Adipocyte (in vitro differentiated cells): ENCODE measurements around the gene NAT9.

ENCODE experiments used
- DNase-seq: peaks from one replicate; pipeline ENCODE4 v3.0.0-alpha.2; 2015; ENCODE audit warnings: low read depth
- H3K27me3 ChIP-seq: replicated peaks from 2 replicates; pipeline ENCODE4 v1.7.0; 2013; ENCODE audit warnings: mild to moderate bottlenecking, low read length, moderate library complexity; ENCODE audit not compliant: control insufficient read depth, insufficient read depth
- H3K36me3 ChIP-seq: 2 replicates; pipeline ENCODE4 v1.7.0; 2013; ENCODE audit warnings: low read length, mild to moderate bottlenecking, moderate library complexity; ENCODE audit not compliant: control insufficient read depth, insufficient read depth, severe bottlenecking
- H3K4me1 ChIP-seq: 2 replicates; pipeline ENCODE4 v1.7.0; 2013; ENCODE audit warnings: mild to moderate bottlenecking, low read length, moderate library complexity; ENCODE audit not compliant: control insufficient read depth, insufficient read depth
- H3K4me3 ChIP-seq: 2 replicates; pipeline ENCODE4 v1.7.0; 2013; ENCODE audit warnings: mild to moderate bottlenecking, low read length, moderate library complexity
- H3K9ac ChIP-seq: 2 replicates; pipeline ENCODE4 v1.7.0; 2013; ENCODE audit warnings: mild to moderate bottlenecking, low read length, moderate library complexity
- H3K9me3 ChIP-seq: 2 replicates; pipeline ENCODE4 v1.7.0; 2013; ENCODE audit warnings: mild to moderate bottlenecking, low read length, moderate library complexity; ENCODE audit not compliant: control insufficient read depth

NAT9 gene

GRCh38 chr17:74815067-74815466 lies 38.9 kb upstream of the NAT9 start:
- Histone ChIP-seq H3K36me3 (peaks cover 12% of the 10 kb centered on the region), H3K4me3 (no peak overlapping the region), H3K9me3 (no peaks in the 10 kb centered on the region), H3K27me3 (no peaks in the 10 kb centered on the region), H3K9ac (no peak overlapping the region), H3K4me1 (peaks cover 14% of the 10 kb centered on the region)
- DNase-seq: no peak

GRCh38 chr17:74814453-74814852 lies 38.3 kb upstream of the NAT9 start:
- Histone ChIP-seq H3K36me3 (peaks cover 6% of the 10 kb centered on the region), H3K9ac (no peak overlapping the region), H3K4me3 (no peak overlapping the region), H3K9me3 (no peaks in the 10 kb centered on the region), H3K4me1 (peaks cover 14% of the 10 kb centered on the region), H3K27me3 (no peaks in the 10 kb centered on the region)
- no peak for DNase-seq

- H3K9ac ChIP-seq: no peak overlapping the region
- H3K27me3 ChIP-seq: no peaks in the 10 kb centered on the region
- peaks cover 15% of the 10 kb centered on the region for H3K36me3 ChIP-seq
- peaks cover 14% of the 10 kb centered on the region for H3K4me1 ChIP-seq
- H3K4me3 ChIP-seq: no peak overlapping the region
- DNase-seq: no peak
- no peaks in the 10 kb centered on the region for H3K9me3 ChIP-seq
Observed at GRCh38 chr17:74812109-74813009, 36.2 kb upstream of the NAT9 start.

- Histone ChIP-seq H3K9ac (no peak overlapping the region), H3K27me3 (no peaks in the 10 kb centered on the region), H3K4me1 (peaks cover 14% of the 10 kb centered on the region), H3K36me3 (peaks cover 17% of the 10 kb centered on the region), H3K9me3 (no peaks in the 10 kb centered on the region), H3K4me3 (no peak overlapping the region)
- DNase-seq: no peak
Observed at GRCh38 chr17:74810699-74811485, 34.7 kb upstream of the NAT9 start.

GRCh38 chr17:74808714-74809430 lies 32.7 kb upstream of the NAT9 start:
- Histone ChIP-seq H3K36me3 (peaks cover 27% of the 10 kb centered on the region), H3K9ac (no peak overlapping the region), H3K9me3 (no peaks in the 10 kb centered on the region), H3K27me3 (no peaks in the 10 kb centered on the region), H3K4me1 (peaks cover 14% of the 10 kb centered on the region), H3K4me3 (no peak overlapping the region)
- no peak for DNase-seq

GRCh38 chr17:74807925-74808324 lies 31.8 kb upstream of the NAT9 start:
- no peak overlapping the region for H3K4me3 ChIP-seq
- no peak for DNase-seq
- H3K4me1 ChIP-seq: peaks cover 11% of the 10 kb centered on the region
- no peak overlapping the region for H3K9ac ChIP-seq
- H3K9me3 ChIP-seq: no peaks in the 10 kb centered on the region
- H3K27me3 ChIP-seq: no peaks in the 10 kb centered on the region
- H3K36me3 ChIP-seq: peaks cover 30% of the 10 kb centered on the region

GRCh38 chr17:74807441-74807840 lies 31.3 kb upstream of the NAT9 start:
- Histone ChIP-seq H3K4me3 (no peak overlapping the region), H3K27me3 (no peaks in the 10 kb centered on the region), H3K9me3 (no peaks in the 10 kb centered on the region), H3K9ac (no peak overlapping the region), H3K4me1 (peaks cover 6% of the 10 kb centered on the region), H3K36me3 (peaks cover 34% of the 10 kb centered on the region)
- no peak for DNase-seq

- Histone ChIP-seq H3K36me3 (peaks cover 38% of the 10 kb centered on the region), H3K9ac (no peak overlapping the region), H3K27me3 (no peaks in the 10 kb centered on the region), H3K4me3 (no peak overlapping the region), H3K9me3 (no peaks in the 10 kb centered on the region), H3K4me1 (no peaks in the 10 kb centered on the region)
- no peak for DNase-seq
Observed at GRCh38 chr17:74806334-74806733, 30.2 kb upstream of the NAT9 start.

- no peaks in the 10 kb centered on the region for H3K9me3 ChIP-seq
Observed at GRCh38 chr17:74805591-74805991, 29.4 kb upstream of the NAT9 start.

GRCh38 chr17:74804683-74805082 lies 28.5 kb upstream of the NAT9 start:
- Histone ChIP-seq H3K27me3 (no peaks in the 10 kb centered on the region), H3K4me3 (no peak overlapping the region), H3K4me1 (no peaks in the 10 kb centered on the region), H3K36me3 (peaks cover 49% of the 10 kb centered on the region), H3K9ac (no peak overlapping the region), H3K9me3 (no peaks in the 10 kb centered on the region)
- DNase-seq: no peak

More at GRCh38 chr17:74805591-74805991, 29.4 kb upstream of the NAT9 start:
- no peak for DNase-seq
- Histone ChIP-seq H3K36me3 (peaks cover 43% of the 10 kb centered on the region), H3K27me3 (no peaks in the 10 kb centered on the region), H3K4me3 (no peak overlapping the region), H3K4me1 (no peaks in the 10 kb centered on the region), H3K9ac (no peak overlapping the region)

GRCh38 chr17:74803971-74804370 lies 27.8 kb upstream of the NAT9 start:
- DNase-seq: no peak
- H3K9ac ChIP-seq: no peak overlapping the region

More at GRCh38 chr17:74803971-74804370, 27.8 kb upstream of the NAT9 start:
- H3K9me3 ChIP-seq: no peaks in the 10 kb centered on the region
- no peak overlapping the region for H3K4me3 ChIP-seq
- H3K27me3 ChIP-seq: no peaks in the 10 kb centered on the region
- peaks cover 56% of the 10 kb centered on the region for H3K36me3 ChIP-seq
- no peaks in the 10 kb centered on the region for H3K4me1 ChIP-seq
